ENCODE results near the gene BLTP3B. TPM values are rescaled to one million over a fixed set of nuclear protein-coding genes. Genes with fewer than 3 reads are reported as not detected.

The BLTP3B gene
- polyA plus RNA-seq, 1 of the 3 experiments (the other 2 are of a cell fraction), result 5.8 TPM

- Histone ChIP-seq H2AFZ (ENCODE audit: low read depth) (no peak overlapping the region), H3K27me3 (ENCODE audit: insufficient read depth) (no peaks in the 10 kb centered on the region), H3F3A (replicated peaks; ENCODE audit: insufficient read depth) (no peaks in the 10 kb centered on the region), H3K79me2 (ENCODE audit: insufficient read depth) (peaks cover 76% of the 10 kb centered on the region), H3K27ac (ENCODE audit: low read depth in 2 of 2, low read length in 1 of 2) (no peak overlapping the region), H4K20me1 (ENCODE audit: insufficient read depth) (no peaks in the 10 kb centered on the region), H3K36me3 (replicated peaks in 1 of 2; ENCODE audit: control insufficient read depth in 1 of 2, insufficient read depth in 2 of 2, low read length in 1 of 2) (no peaks in the 10 kb centered on the region), H3K4me2 (no peak overlapping the region), H3K4me3 (ENCODE audit: low read depth in 2 of 2, low read length in 1 of 2) (no peak overlapping the region), H3K4me1 (ENCODE audit: control insufficient read depth in 1 of 2, insufficient read depth in 2 of 2, low read depth in 1 of 2, low read length in 1 of 2) (peaks cover 0 to 12% of the 10 kb centered on the region in 2 experiments; a peak in 2 of 4 replicates), H3K9me2 (no peaks in the 10 kb centered on the region), H3K9me3 (no peaks in the 10 kb centered on the region), H3K9ac (no peak overlapping the region)
- CTCF ChIA-PET, result no interaction called here
- POLR2A ChIA-PET, result no interaction called here
- 99% methylated on average over 4 of the region's 4 CpGs for WGBS (ENCODE audit: low lambda C conversion rate)
- no peak for TF ChIP-seq TAF1 (IDR thresholded peaks at IDR 0.05; ENCODE audit: borderline replicate concordance, low read depth, low read length)
- TF ChIP-seq NFIC (IDR thresholded peaks at IDR 0.05; ENCODE audit: borderline replicate concordance), result no peak
- TF ChIP-seq EZH2phosphoT487 (IDR thresholded peaks at IDR 0.05; ENCODE audit: borderline replicate concordance, low read depth), result no peak
- TF ChIP-seq SIN3A (IDR thresholded peaks at IDR 0.05; ENCODE audit: borderline replicate concordance, low read depth, low read length), result no peak
- TF ChIP-seq RAD21 (IDR thresholded peaks at IDR 0.05; ENCODE audit: low read length), result no peak
- TF ChIP-seq, protein P1, sequence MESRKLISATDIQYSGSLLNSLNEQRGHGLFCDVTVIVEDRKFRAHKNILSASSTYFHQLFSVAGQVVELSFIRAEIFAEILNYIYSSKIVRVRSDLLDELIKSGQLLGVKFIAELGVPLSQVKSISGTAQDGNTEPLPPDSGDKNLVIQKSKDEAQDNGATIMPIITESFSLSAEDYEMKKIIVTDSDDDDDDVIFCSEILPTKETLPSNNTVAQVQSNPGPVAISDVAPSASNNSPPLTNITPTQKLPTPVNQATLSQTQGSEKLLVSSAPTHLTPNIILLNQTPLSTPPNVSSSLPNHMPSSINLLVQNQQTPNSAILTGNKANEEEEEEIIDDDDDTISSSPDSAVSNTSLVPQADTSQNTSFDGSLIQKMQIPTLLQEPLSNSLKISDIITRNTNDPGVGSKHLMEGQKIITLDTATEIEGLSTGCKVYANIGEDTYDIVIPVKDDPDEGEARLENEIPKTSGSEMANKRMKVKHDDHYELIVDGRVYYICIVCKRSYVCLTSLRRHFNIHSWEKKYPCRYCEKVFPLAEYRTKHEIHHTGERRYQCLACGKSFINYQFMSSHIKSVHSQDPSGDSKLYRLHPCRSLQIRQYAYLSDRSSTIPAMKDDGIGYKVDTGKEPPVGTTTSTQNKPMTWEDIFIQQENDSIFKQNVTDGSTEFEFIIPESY (IDR thresholded peaks at IDR 0.05; ENCODE audit: borderline replicate concordance, low read depth), result no peak
- TF ChIP-seq ELF1 (IDR thresholded peaks at IDR 0.05), result no peak
- TF ChIP-seq MXI1 (IDR thresholded peaks at IDR 0.05; ENCODE audit: low read depth, low read length), result no peak
- DNase-seq, result no peak
Measured at GRCh38 chr12:100110276-100110675, 32.4 kb downstream of the BLTP3B start.

DNA sequence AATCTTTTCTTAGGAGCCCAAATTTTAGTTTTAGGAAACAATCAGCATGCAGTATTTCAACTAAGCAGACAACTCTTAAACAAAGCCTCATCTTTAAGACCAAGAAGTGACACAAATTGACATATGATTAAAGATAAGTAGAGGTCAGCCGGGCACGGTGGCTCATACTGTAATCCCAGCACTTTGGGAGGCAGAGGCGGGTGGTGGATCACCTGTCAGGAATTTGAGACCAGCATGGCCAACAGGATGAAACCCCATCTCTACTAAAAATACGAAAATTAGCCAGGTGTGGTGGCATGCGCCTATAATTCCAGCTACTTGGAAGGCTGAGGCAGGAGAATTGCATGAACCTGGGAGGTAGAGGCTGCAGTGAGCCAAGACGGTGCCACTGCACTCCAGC is 35.8 kb downstream of the BLTP3B start:
- H3K9me2 ChIP-seq, result no peaks in the 10 kb centered on the region
- H3K79me2 ChIP-seq (ENCODE audit: insufficient read depth), result peaks cover 59% of the 10 kb centered on the region
- POLR2A ChIA-PET, result no interaction called here
- H3K9me3 ChIP-seq, result no peaks in the 10 kb centered on the region
- no peak for DNase-seq
- CTCF ChIA-PET, result no interaction called here
- H3K4me3 ChIP-seq (ENCODE audit: low read depth in 2 of 2, low read length in 1 of 2), result no peak overlapping the region
- H3F3A ChIP-seq (replicated peaks; ENCODE audit: insufficient read depth), result no peaks in the 10 kb centered on the region
- H3K36me3 ChIP-seq (replicated peaks in 1 of 2; ENCODE audit: control insufficient read depth in 1 of 2, insufficient read depth in 2 of 2, low read length in 1 of 2), result peaks cover 0 to 9% of the 10 kb centered on the region in 2 experiments
- no peak overlapping the region for H3K4me2 ChIP-seq
- no peak overlapping the region for H3K9ac ChIP-seq
- no peak overlapping the region for H3K27ac ChIP-seq (ENCODE audit: low read depth in 2 of 2, low read length in 1 of 2)
- TF ChIP-seq EP300 (IDR thresholded peaks at IDR 0.05; ENCODE audit: borderline replicate concordance in 1 of 2, low read depth in 1 of 2, low read length in 1 of 2), result no peak
- no peak for TF ChIP-seq CHD2 (IDR thresholded peaks at IDR 0.05; ENCODE audit: low read length, partially characterized antibody)
- no peak for TF ChIP-seq TCF12 (IDR thresholded peaks at IDR 0.05)
- TF ChIP-seq TEAD4 (IDR thresholded peaks at IDR 0.05; ENCODE audit: borderline replicate concordance, insufficient read depth), result no peak
- TF ChIP-seq TAF1 (IDR thresholded peaks at IDR 0.05; ENCODE audit: borderline replicate concordance, low read depth, low read length), result no peak
- no peak for TF ChIP-seq SIN3A (IDR thresholded peaks at IDR 0.05; ENCODE audit: borderline replicate concordance, low read depth, low read length)
- TF ChIP-seq SMC3 (IDR thresholded peaks at IDR 0.05; ENCODE audit: low read depth, low read length), result no peak
- no peak for TF ChIP-seq FOSL2 (IDR thresholded peaks at IDR 0.05; ENCODE audit: borderline replicate concordance, low read depth)
- TF ChIP-seq FOXM1 (IDR thresholded peaks at IDR 0.05; ENCODE audit: low read depth), result no peak
- no peak for TF ChIP-seq FOXJ3 (CRISPR knock-in tag; IDR thresholded peaks at IDR 0.05)
- no peak for TF ChIP-seq YY1 (IDR thresholded peaks at IDR 0.05; ENCODE audit: low read depth)
- TF ChIP-seq POLR2AphosphoS5 (IDR thresholded peaks at IDR 0.05; ENCODE audit: low read depth, low read length), result no peak
- no peak for TF ChIP-seq GATA2 (CRISPR knock-in tag; IDR thresholded peaks at IDR 0.05)
- no peak for TF ChIP-seq NFIC (IDR thresholded peaks at IDR 0.05; ENCODE audit: borderline replicate concordance)
- no peak for TF ChIP-seq RFX5 (IDR thresholded peaks at IDR 0.05; ENCODE audit: low read length)
- TF ChIP-seq MEF2A (IDR thresholded peaks at IDR 0.05; ENCODE audit: borderline replicate concordance, low read depth), result no peak
- no peak overlapping the region for H2AFZ ChIP-seq (ENCODE audit: low read depth)
- H4K20me1 ChIP-seq (ENCODE audit: insufficient read depth), result no peaks in the 10 kb centered on the region
- H3K4me1 ChIP-seq (ENCODE audit: control insufficient read depth in 1 of 2, insufficient read depth in 2 of 2, low read depth in 1 of 2, low read length in 1 of 2), result no peaks in the 10 kb centered on the region
- 97% methylated on average over 6 of the region's 6 CpGs for WGBS (ENCODE audit: low lambda C conversion rate)
- H3K27me3 ChIP-seq (ENCODE audit: insufficient read depth), result no peaks in the 10 kb centered on the region

Data from SK-N-SH (cell line).